NCI-H2107 treated with DMSO at 0.1 percent for 48 hours (cell line): ENCODE data around the gene PLPP4.
"Not testable (repeated sequence)": the region's sequence is repeated elsewhere in the genome, so short reads cannot be mapped to it uniquely, and the experiment has no call there.

Source experiments
- DNase-seq: peaks from one replicate; lab custom pipeline; 2025; ENCODE audit not compliant: unreplicated experiment; lab: John Stamatoyannopoulos, UW

The PLPP4 gene

DNA sequence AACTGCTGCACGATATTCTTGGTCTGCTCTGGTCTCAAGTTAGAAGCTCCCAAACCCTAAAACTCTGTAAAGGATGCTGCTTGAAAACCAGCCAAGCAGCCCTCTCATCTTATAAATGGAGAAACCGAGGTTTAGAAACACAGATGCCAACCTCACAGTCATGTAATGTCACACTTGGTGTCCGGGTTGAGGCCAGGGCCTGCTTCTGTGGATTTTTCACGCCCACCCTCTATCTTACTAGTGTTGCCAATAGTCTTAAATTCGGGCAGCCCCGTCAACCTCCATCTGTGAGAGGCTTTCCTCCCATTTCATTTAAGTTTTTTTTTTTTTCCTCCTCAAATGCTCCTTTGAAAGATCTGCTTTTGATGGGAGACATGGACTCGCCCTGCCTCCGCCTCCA, 28.9 kb downstream of the PLPP4 start:
- DNase-seq = no peak

DNA sequence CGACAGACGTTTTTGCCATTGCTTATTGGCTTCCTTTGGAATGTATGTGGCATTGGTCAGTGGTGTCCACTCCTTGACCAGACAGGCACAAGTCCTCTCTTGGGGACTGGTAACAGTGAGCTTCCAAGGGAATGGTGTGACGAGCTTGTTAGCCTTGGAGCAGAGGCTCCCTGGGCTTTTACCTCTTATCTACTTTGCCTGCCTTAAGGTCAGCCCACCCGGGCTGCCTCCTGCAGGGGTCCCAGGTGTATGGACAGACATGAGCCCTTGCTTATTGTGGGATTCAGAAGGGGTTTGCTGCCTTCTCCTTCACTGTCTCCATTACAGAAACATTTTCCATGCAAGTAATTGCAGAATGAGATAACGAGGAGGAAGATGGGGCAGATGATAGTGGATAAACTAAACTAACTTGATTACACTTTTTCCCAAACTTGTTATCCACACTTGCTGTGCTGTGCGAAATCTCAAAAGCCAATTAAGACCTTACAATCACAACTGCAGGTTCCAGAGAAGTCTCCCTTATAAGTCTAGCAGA, 29.7 kb downstream of the PLPP4 start:
- DNase-seq = no peak

DNA sequence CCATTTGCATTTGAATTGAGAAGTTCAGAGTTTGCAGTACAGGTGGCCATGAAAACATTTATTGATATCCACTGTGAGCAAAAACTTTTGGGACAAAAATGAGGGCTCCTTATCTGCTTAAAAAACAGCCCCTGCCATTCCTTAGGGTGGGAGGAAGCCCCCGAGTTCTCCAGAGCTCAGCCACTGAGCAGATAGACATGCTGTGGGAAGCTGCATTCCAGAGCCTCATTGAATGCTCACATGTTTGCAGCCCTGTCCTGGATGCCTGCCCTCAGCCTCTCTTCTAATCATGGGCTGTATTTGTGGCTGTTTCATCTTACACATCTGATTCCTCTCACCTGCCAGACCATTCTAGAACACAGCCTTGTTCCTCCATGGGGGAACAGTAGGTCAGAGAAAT, 33.3 kb downstream of the PLPP4 start:
- DNase-seq = no peak

DNA sequence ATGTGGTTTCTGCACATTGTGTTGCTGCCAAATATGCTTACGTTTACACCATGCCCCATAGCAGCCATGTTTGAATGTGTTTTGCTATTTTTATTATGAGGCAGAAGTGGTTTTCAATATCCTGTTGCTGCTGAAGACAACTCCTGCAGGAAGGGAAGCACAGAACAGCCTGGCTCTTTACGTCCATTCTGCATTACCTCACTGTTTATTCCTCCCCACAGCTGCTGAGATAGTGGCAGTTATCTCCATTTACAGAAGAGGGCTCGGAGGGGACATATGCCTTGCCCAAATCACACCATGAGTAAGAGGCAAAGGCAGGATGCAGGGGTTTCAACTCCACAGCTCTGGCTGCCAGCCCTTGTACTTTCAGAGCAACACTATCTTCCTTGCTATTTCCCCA, 35.3 kb downstream of the PLPP4 start:
- DNase-seq = no peak

DNA sequence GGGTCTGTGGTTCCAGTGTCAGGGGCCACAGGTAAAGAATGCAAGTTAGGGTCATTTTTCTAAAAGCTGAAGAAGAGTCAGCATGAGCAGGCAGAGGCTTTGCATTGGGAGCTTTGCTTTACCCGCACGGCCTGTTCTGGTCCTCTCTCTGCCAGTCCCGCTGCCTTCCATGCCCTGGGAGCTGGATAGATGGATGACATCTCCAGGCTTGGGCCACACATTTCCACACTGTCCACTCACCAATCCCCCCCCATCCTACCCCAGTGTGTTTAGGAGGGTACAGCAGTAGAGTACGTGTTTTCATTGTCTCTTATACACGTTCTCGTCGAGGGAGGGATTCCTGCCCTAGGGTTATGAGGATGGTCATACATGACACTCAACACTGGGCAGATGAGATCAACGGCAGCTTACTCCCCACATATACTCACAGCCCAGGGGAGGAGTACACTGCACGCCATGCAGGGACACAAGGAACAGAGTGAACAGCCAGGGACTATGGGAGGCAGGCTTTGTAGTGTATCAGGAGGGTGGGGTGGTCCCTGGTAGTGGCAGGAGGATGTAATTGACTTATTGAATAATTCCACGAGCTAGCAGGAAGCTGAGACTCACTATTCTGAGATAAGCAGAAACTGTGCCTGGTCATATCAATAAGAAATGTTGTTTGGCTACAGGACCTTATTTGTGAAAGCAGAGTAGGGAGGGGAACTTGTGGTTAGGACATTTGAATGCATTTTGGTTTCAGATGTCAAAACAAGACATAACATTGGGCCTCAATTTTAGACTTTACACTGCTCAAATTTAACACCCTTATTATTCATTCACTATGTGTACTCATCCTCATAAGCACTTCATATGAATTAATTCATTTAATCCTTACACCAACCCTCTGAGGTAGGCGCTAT, 36.6 kb downstream of the PLPP4 start:
- no peak for DNase-seq

DNA sequence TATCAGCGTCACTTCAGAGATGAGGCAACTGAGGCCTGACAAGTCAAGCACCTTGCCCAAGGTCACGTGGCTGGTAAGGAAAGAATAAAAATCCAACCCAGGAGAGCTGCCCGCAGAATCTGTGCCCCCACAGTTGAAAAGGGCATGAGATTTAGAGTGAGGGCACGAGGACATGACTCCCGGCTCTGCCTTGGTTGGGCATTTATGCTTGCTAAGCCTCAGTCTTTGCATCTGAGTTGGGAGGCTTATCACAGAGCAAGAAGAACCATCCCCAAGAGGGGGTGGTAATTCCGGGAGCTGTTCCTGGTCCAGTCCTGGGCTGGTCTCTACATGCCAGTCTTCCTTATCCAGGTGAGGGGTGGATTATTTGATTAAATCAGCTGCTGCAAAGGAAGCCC, 37.3 kb downstream of the PLPP4 start:
- DNase-seq = no peak

DNA sequence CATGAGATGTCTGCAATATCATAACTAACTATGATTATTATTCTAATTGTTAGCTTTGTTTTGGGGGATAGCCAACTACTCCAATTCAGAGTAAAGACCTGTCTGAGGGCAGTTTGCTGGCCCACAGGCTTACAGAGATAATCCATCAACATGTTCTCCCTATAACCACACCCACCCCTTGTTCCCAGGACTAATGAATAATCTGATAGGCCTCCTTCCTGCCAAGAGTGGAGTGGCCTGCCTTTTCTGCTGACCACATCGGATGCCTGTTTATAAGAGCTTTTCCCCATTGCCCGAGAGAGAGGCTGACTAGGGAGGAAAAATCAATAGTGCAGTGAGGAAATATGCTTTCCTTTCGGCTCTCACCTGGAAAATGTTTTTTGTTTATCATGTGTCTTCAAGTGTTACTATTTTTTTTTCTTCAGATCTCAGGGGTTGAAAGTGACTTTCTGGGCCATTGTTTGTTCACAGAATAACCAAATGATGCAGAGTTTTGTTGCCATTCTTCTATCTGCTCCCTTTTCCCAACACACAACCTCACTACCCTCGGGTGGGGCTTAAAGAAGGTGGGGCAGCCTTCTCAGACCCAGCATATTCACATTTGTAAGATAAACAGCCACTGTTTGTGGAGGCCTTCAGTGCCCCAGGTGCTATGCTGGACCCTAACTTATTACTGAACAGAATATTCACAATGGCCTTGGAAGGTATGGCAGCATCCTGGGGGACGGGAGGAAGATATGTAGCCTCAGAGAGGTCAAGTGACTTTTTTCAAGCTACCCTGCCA, 38.4 kb downstream of the PLPP4 start:
- DNase-seq = no peak

DNA sequence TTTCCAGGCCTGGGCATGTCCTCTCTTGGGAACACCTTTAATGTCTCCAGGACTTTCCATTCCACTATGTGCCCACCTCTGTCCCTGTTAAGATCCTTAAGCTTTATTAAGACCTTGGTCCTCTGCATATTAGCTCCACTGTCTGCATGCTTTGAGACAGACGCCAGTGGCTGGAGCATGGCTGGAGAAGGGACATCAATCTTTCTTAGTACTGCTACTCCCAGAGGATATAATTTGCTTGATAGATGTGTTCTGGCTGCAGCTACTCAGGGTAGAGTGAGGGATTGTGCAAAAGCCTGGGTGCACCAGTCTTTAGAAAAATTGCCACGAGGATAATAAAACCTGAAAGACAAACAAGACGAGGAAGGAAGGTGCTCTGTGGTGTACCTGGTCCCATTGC, 42.9 kb downstream of the PLPP4 start:
- no peak for DNase-seq

DNA sequence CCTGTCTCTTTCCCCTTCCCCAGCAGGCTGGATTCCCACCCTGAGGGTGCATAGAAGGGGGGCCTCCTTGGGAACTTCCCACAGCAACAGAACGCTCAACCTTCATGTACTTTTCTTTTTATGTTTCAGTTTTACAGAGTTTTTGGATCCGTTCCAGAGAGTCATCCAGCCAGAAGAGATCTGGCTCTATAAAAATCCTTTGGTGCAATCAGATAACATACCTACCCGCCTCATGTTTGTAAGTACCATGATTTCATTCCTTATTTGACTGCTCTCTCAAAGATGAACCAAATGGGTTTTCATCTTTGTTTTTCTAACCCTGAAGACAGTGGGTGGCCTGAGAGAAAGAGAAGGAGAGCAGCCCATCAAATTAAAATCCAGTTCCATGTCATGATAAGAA, 46.7 kb downstream of the PLPP4 start:
- no peak for DNase-seq

DNA sequence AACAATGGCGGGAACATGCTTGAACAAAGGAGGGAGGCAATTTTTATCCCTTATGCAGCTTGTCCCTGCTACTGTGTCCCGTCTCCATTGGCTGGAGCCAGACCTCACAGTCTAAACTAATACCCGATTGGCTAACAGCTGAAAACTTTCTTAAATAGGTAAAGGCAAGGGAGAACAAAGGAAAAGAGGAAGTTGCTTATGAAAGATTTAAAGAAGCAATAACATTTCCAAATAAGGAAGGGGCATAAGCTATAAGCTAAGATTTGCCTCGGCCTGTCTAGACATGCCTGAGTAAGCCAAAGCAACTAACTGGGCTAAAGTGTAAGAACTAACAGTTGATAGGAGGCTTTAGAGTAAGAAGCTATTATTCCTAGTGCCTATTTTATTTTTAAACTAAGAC, 47.2 kb downstream of the PLPP4 start:
- DNase-seq = not testable (repeated sequence)

DNA sequence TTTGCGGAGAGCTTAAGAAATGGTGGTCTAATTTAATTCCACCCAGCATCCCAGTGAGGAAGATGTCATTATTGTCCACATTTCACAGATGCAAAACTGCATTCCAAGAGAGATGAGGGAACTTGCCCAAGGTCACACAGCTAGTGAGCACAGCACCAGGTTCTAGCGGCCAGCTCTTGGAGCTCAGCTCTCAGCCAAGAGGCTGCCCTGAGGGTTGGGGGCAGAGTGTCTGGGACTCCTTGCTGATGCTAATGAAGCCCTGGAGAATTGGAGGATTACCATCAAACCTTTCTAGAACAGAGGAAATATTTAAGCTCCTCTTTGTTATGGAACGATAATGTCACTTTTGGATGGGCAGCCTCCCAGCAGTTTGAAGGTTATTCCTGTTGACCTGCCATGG, 48.0 kb downstream of the PLPP4 start:
- DNase-seq = no peak

DNA sequence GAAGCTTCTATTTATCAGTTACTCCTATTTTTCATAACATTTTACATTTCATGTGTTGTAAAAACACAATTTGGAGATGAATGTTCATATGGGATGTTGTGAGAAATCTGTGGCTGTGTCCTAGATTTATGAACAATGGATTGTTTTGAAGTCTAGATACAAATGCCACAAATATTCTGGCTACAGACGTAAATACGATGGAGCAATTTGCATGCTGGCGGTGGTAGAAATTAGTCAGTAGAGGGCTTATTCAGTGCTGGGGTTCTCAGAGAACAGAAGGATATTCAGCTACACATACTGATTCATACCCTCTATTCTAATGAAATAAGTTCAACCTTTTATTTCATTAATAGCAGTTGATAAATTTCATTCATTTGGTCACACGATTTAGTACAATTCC, 48.8 kb downstream of the PLPP4 start:
- no peak for DNase-seq

DNA sequence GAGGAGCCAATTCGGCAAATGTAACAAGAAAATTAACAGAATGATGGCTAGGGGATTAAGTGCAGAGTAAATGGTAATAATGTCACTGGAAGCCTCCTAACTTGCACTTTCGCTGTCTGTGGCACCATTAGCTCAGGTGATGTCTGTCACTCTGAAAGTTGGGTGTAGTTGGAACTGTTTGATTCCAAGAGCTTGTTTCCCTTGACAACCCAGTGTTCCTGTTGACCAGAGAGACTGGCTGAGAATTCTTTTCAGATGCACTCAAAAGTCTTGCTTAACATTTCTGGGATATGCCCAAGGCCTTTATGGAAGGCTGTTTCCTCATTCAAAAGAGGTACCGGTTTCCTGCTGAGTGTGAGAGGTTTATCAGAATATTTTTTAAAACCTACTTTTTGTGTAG, 49.6 kb downstream of the PLPP4 start:
- no peak for DNase-seq

DNA sequence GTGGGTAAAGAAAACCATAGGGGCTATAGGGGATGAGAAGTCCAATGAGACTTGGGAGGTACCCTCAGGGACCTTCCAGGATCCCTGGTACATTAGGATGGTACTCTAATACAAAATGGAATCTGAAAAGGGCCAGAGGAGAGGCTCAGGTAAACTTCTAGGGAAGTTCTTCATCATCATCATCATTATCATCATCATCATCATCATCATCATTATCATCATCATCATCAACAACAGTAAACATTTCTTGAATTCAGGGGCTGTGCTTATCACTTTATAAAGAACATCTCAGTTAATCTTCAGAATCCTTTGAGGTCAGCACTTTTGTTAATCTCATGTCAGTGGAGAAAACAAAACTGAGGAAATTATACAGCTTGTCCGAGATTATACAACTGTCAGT, 50.1 kb downstream of the PLPP4 start:
- DNase-seq = no peak

DNA sequence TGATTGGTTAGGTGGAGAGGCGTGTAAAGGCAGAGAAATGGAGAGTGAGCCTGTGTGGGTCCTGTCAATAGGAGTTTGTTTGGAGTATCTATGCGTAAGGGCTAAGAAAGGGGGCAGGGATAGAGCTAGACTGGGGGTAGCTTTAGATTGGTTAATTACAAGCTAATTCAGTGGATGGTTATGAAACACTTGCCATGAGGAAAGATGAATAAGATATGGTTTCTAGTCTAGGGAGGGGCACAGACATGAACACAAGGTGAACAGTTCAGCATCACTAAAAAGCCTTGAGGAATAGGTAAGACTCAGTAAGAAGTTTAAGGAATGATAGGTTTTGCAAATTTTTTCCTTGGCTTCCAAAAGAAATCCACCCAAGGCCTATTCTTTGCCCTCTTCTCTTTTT, 50.6 kb downstream of the PLPP4 start:
- no peak for DNase-seq

DNA sequence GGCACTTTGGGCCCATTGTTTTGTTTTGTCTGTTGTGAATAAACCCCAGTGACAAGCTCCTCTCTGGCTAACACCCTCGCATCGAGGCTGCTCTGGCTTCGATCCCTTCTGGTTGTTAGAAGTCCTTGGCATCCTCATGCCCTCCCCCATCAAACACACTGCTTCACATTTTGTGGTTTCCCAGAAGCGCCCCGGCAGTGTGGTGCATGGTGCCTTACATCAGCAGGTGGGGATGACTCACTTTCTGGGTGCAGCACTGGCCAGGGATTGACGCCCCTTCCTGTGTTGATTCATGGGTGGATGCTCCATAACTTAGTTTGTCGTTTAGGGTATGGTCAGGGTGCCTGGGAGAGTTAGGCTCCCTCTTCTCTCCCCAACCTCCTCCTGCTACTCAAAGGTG, 51.4 kb downstream of the PLPP4 start:
- no peak for DNase-seq

DNA sequence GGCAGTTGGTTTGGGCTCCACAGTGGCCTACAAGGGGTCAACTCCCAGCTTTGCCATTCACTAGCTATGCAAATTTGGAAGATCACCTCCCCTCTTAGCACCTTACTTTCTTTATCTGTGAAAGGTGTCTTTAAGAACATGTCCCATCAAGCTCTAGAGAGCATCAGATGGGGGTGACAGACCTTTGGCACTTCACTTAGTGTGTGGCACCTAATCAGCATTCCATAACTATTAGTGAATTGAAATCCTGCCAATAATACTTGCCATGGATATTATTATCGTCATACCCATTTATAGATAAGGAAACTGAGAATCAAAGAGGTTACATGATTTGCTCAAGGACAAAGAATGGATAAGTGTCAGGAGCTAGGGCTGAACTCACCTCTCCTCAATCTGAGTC, 51.9 kb downstream of the PLPP4 start:
- DNase-seq = no peak

DNA sequence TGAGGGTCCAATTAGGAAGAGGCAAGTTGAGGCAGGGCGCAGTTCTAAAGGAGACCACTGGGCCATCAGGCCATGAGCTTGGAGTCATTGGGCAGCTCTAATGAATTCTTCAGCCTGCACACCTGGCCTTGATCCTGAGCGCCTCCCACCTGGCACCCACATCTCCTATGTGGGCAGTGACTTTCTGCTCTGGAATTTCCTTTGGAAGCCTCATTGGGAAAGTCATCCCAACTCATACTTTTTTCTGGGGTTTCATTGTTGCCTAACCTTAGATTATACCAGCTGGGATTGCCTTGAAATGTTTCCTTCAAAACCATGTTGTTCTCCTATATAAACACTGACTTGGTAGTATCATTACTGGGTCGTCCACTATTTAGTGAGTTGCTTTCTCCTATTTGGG, 54.1 kb downstream of the PLPP4 start:
- DNase-seq = no peak

DNA sequence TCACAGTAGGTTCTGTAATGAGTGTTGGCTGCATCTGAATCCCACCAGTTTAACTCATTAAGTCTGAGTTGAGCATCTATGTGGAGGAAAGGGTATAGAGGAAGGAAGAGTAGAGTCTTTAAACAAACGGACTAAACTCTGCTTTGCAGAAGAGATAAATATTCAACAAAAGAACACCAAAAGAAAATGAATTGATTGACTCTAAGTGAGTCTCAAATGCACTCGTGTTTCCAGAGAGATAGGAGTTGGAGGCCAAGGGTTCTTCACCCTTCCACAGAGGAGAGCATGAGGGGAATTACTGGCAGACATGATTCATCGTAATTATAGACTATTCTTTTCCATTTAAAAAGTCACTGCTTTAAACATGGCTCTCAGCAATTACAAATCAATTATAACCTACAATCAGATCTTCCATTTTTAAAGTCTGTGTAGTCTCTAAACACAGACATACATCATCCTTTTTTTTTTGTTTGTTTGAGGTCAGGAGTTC, 56.3 kb downstream of the PLPP4 start:
- DNase-seq = no peak

DNA sequence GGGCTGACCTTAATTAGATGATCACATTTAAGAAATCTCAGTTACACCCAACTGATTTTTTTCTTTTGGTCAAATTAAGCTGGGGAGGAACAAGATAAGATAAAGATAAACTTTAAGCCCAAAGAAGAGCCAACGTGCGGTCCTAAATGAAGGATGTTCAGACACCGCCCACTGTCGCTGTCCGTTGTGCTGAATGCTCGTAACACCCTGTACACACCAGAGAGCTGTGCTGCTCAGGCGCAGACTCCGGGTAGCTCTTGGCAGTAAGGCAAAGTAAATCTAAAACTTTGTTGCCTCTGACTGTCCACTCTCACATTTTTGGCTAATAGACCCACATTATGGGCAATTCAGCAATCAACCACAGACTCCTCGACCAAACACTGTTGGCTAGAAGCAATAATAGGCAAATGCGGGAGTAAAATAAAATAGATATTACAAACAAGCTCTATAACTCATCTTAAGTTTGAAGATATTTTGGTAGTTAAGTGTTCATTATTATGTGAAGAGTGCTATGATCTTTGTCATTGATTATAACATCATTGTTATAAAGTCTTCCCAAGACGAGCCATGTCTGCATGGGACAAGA, 57.1 kb downstream of the PLPP4 start:
- no peak for DNase-seq

DNA sequence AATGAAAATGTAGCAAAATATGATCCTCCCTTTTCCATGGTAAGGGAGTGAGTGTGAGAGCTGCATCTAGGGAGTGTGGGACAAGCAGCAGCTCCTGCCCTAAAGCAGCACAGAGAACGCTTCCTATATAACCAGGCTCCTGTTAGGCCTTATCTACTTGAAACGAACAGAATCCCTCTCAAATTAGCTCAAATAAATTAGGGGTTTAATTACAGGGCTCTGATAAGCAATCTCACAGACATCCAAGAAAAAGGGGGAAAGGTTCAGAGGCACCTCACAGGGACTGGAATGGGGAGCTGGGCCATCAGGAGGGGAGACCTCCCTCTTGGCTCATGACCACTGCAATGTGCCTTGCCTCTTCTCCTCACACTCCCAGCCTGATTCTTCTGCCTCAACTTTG, 57.9 kb downstream of the PLPP4 start:
- no peak for DNase-seq

DNA sequence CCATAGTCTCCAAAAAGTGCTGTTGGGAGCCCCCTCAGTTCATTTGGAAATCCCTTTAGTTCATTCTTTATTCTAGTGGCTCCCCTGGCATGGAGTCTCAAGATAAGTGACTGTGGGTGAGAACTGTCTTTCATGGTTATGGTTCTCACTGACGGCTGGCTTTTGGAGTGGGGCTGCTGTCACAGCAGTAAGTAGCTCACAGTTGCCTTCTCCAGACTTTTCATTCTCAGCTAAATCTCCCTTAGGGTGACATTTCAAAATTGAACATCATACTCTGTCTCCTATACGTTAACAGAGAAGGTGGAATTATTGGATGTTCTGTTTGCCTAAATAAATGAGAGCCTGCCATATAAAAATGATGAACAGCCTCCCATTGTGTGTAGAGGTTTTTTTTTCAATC, 58.7 kb downstream of the PLPP4 start:
- no peak for DNase-seq
